ENCODE measurements around the gene CYP24A1.
"Not testable (repeated sequence)": the region's sequence is repeated elsewhere in the genome, so short reads cannot be mapped to it uniquely, and the experiment has no call there.

CYP24A1 gene

DNA sequence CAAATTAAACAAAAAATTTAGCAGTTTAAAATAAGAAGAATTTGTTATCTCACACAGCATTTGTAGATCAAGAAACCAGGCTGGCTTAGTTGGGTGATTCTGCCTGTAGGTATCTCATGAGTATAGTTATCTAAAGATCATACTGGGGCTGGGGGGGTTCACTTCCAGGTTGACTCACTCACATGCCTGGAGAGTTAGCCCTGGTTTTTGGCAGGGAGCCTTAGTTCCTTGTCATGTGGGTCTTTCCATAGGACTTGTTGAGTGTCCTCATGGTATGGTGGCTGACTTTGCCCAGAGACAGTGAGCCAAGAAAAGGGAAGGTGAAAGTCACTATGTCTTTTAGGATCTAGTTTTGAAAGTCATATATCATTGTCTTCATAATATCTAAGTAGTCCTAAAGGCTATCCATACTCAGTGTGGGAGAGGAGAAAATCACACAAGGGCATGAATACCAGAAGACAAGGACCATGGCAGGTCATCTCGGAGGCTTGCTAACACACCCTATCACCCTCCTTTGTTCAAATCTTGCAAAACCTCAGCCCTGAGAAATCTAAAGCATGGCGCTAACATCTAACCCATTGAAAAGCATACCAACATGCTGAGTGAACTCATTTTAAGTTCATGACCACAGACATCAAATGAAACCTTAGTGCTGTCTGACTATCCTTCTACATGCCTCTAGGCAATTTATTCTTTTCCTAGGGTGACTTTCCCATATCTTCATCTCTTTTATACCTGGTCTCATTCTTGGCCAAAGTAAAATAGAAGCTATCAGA is 39.2 kb downstream of the CYP24A1 start:
- DNase-seq: no peak

- peak in 5 of 56 donors; percentile 1 to 6 (median 2) for DNase-seq
Measured at GRCh38 chr20:54133434-54134427, 40.1 kb downstream of the CYP24A1 start.

DNA sequence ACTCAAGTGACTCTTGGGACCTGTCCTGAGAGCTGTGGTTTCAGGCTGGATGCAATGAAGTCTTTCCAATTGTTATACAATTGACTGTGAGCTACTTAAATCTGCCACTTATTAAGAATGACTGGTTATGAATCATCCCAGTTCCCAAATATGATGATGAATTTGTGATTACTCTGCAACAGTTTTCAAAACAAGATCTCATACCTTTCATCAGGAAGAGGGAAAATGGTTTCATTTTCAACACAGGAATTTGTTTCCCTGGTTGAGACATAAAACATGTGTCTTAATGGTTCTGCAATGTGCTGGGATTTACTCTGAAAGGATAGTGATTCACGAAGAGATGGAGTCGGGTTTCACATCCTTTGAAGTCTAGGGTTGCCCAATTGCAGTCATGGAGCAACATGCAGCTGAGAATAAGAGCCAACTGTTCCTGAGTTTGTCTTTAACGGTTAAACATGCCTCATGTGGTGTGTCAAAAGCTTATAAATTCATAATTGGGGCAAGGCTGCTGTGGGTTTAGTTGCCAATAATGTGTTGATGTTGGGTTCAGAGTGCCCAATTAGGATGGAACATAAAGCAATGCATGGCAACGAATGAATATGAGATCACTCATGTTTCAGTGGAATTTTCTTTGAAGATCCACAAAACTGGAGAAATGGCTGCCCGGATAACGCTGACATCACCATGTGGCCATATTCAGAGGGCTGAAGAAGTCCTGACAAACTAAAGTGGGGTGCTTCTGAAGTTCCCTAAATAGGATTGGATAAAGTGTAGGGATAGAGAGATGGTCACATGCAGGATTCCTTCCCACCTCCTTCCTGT is 41.0 kb downstream of the CYP24A1 start:
- no peak for DNase-seq

GRCh38 chr20:54131675-54132611 is 41.8 kb downstream of the CYP24A1 start:
- no peak for DNase-seq

DNA sequence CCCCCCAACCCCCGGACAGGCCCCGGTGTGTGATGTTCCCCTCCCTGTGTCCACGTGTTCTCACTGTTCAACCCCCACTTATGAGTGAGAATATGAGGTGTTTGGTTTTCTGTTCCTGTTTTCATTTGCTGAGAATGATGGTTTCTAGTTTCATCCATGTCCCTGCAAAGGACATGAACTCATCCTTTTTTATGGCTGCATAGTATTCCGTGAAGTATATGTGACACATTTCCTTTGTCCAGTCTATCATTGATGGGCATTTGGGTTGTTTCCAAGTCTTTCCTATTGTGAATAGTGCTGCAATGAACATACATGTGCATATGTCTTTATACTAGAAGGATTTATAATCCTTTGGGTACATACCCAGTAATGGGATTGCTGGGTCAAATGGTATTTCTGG is 42.7 kb downstream of the CYP24A1 start:
- DNase-seq: not testable (repeated sequence)

- no peak for DNase-seq
Measured at GRCh38 chr20:54129350-54129749, 44.4 kb downstream of the CYP24A1 start.

- no peak for DNase-seq
Measured at GRCh38 chr20:54127855-54128574, 45.8 kb downstream of the CYP24A1 start.

DNA sequence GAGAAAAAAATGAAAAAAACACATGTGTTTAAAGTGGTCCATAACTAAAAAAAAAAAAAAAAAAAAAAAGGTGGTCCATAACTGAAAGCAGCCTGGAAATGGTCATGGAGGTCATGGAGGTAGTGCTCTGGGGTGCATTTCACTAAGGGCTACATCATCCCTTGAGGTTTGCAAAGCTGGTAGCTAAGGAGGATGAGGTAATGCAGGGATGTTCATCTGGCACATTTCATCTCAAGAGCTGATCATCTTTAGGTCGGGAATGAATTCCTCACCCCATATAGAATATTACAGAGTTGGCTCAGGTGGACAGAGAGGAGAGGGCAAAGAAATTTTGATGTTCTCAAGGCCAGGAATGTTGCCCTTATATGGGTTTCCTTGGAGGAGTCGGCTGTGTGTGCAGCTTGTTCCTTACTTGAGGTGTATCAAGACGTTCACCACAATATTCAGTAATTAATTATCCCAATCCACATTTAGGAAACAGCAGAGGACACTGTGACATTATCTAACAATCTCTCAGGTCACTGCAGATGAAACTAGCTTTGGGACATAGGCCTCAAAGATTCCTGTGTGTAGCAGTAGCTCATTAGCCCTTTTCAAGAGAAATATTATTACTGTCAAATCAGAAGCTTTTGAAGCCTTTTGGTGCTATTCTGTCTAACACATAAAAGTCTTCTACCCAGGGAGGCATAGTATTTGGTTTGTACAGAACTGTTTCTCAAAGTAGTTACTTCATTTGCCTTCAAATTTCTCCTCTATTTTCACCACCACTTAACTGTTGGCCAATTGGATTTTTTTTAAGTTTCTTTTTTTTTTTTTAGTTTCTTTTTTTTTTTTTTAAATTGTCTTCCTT is 46.8 kb downstream of the CYP24A1 start:
- DNase-seq: no peak

DNA sequence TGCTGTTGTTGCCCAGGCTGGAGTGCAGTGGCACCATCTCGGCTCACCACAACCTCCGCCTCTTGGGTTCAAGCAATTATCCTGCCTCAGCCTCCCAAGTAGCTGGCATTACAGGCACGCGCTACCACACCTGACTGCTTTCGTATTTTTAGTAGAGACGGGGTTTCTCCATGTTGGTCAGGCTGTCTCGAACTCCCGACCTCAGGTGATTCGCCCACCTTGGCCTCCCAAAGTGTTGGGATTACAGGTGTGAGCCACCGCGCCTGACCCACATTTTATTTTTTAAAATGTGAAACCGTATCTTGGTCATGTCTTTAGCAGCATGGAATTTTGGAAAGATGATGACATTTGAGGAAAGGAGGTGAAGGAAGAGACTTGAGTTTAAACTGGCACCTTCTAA is 47.5 kb downstream of the CYP24A1 start:
- not testable (repeated sequence) for DNase-seq

DNA sequence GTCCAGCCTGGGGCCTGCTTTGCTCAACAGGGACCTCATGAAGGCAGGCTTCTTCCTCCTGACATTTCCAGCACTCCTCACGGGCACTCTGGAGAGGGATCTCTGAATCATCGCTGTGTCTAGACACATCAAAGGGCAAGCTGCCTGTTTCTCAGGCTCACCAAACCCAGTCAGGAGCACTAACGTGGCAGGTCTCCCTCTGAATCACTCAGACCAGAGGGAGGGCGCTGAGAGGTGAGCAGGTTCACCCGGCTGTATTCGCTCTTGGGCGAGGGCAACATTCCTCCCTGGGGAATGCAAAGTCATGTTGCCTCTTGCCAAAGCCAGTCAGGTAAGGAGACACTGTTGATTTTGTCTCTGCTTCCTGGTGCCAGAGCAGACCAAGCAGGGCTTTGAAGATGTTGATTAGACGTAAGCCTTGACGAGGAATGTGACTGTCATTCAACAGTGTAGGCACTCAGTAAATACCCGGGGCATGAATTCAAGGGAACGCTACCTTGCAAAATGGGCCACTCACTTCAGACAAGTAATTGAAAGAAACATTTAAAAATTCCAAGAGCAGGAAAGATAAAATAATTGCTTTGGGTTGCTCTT is 50.1 kb downstream of the CYP24A1 start:
- DNase-seq: no peak

GRCh38 chr20:54122681-54123586 is 50.9 kb downstream of the CYP24A1 start:
- no peak for DNase-seq

- DNase-seq: no peak
Measured at GRCh38 chr20:54122189-54122588, 51.6 kb downstream of the CYP24A1 start.

DNA sequence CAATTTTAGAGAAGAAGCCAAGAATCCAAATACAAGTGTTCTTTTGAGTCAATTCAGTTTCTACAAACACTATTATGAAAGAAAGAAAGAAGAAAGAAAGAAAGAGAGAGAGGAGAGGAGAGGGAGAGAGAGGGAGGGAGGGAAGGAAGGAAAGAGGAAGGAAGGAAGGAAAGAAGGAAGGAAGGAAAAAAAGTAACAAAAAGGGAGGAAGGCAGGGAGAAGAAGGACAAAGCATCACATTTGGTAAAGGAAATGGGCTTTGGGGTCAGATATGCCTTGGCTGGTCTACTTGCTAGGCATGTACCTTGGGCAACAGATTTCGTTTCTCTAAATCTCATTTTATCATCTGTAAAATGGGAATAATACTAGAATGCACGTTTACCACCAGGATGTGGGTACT is 54.0 kb downstream of the CYP24A1 start:
- no peak for DNase-seq

- DNase-seq: no peak
Measured at GRCh38 chr20:54118220-54119001, 55.4 kb downstream of the CYP24A1 start.

- no peak for DNase-seq
Measured at GRCh38 chr20:54116550-54117235, 57.1 kb downstream of the CYP24A1 start.

All from amygdala (tissue), 56 donors.